GM19240 (cell line): ENCODE results near the gene GOLGA6A.

Experiments
- DNase-seq: peaks from one replicate; pipeline ENCODE4 v3.0.0; 2011; ENCODE audit warnings: low spot score; ENCODE audit not compliant: insufficient read length

GOLGA6A gene

GRCh38 chr15:74036271-74037170, 45.8 kb downstream of the GOLGA6A start:
- DNase-seq, result no peak

- DNase-seq, result no peak
Observed at GRCh38 chr15:74035121-74036017, 47.0 kb downstream of the GOLGA6A start.

- DNase-seq, result no peak
Observed at GRCh38 chr15:74034206-74034755, 48.1 kb downstream of the GOLGA6A start.

GRCh38 chr15:74032606-74033561, 49.5 kb downstream of the GOLGA6A start:
- DNase-seq, result no peak

- no peak for DNase-seq
Observed at GRCh38 chr15:74032046-74032445, 50.3 kb downstream of the GOLGA6A start.

GRCh38 chr15:74028646-74029045, 53.7 kb downstream of the GOLGA6A start:
- DNase-seq, result no peak

GRCh38 chr15:74027688-74028087, 54.7 kb downstream of the GOLGA6A start:
- no peak for DNase-seq

GRCh38 chr15:74025436-74025835, 56.9 kb downstream of the GOLGA6A start:
- no peak for DNase-seq

- no peak for DNase-seq
Observed at GRCh38 chr15:74024687-74025086, 57.7 kb downstream of the GOLGA6A start.

GRCh38 chr15:74022706-74023470, 59.5 kb downstream of the GOLGA6A start:
- DNase-seq, result no peak
